SK-N-SH (cell line): ENCODE data around the gene KLHL17. TPM values are rescaled to one million over a fixed set of nuclear protein-coding genes. Genes with fewer than 3 reads are reported as not detected.

Experiments
- CTCF ChIA-PET: fragments of 300-600, 350-600 bp; formaldehyde crosslinking; extraction: SDS; loops from one replicate; lab custom pipeline; 2021; lab: Yijun Ruan, JAX
- POLR2A ChIA-PET: fragments of 350-600 bp; sonication (Branson Sonifier 250); formaldehyde crosslinking; extraction: SDS; loops from one replicate; lab custom pipeline; 2020; ENCODE audit warnings: antibody characterized with exemption, inconsistent platforms; lab: Yijun Ruan, JAX
- DNase-seq: peaks from one replicate; pipeline ENCODE4 v3.0.0; 2012
- H2AFZ ChIP-seq: fragments of 200-600 bp; sonication (generic); 2 replicates; pipeline ENCODE4 v1.8.1; 2016; ENCODE audit warnings: antibody characterized with exemption, mild to moderate bottlenecking, low read depth
- H3F3A ChIP-seq: fragments of 200-600 bp; sonication (generic); replicated peaks from 2 replicates; pipeline ENCODE3; 2016; ENCODE audit warnings: antibody characterized with exemption, mild to moderate bottlenecking; ENCODE audit not compliant: insufficient read depth
- H3K27ac ChIP-seq, 2 experiments: fragments of 200-500 bp in 1 of 2; fragments of 200-600 bp in 1 of 2; sonication (Bioruptor generic) in 1 of 2; sonication (generic), shearing (Covaris generic) in 1 of 2; 2 replicates each; pipeline versions ENCODE4 v1.5.1 to v1.6.1; 2014 to 2016; ENCODE audit warnings: low read depth in 2 of 2, inconsistent platforms in 1 of 2, low read length in 1 of 2, mild to moderate bottlenecking in 1 of 2, mixed read lengths in 1 of 2
- H3K27me3 ChIP-seq: fragments of 200-600 bp; sonication (generic), shearing (Covaris generic); 2 replicates; pipeline ENCODE4 v1.6.1; 2016; ENCODE audit warnings: mixed run types; ENCODE audit not compliant: insufficient read depth
- H3K36me3 ChIP-seq, 2 experiments: fragments of 200-500 bp in 1 of 2; fragments of 200-600 bp in 1 of 2; sonication (Bioruptor generic) in 1 of 2; sonication (generic) in 1 of 2; replicated peaks in 1 of 2; 2 replicates each; pipeline versions ENCODE3 to v1.5.1; 2014 to 2016; ENCODE audit warnings: low read length in 1 of 2, mild to moderate bottlenecking in 1 of 2; ENCODE audit not compliant: insufficient read depth in 2 of 2, control insufficient read depth in 1 of 2
- H3K4me1 ChIP-seq, 2 experiments: fragments of 200-500 bp in 1 of 2; fragments of 200-600 bp in 1 of 2; sonication (Bioruptor generic) in 1 of 2; sonication (generic), shearing (Covaris generic) in 1 of 2; 2 replicates each; pipeline versions ENCODE4 v1.5.1 to v1.6.1; 2014 to 2016; ENCODE audit warnings: low read depth in 1 of 2, low read length in 1 of 2, mixed run types in 1 of 2; ENCODE audit not compliant: insufficient read depth in 2 of 2, control insufficient read depth in 1 of 2
- H3K4me2 ChIP-seq: fragments of 200-600 bp; sonication (generic), shearing (Covaris generic); 2 replicates; pipeline ENCODE4 v1.6.1; 2017; ENCODE audit warnings: mixed run types
- H3K4me3 ChIP-seq, 2 experiments: fragments of 200-500 bp in 1 of 2; fragments of 200-600 bp in 1 of 2; sonication (Bioruptor generic) in 1 of 2; sonication (generic), shearing (Covaris generic) in 1 of 2; 2 replicates each; pipeline versions ENCODE4 v1.5.1 to v1.8.1; 2014 to 2016; ENCODE audit warnings: low read depth in 2 of 2, inconsistent platforms in 1 of 2, low read length in 1 of 2, mild to moderate bottlenecking in 1 of 2, mixed read lengths in 1 of 2, moderate library complexity in 1 of 2
- H3K79me2 ChIP-seq: fragments of 200-600 bp; sonication (generic); 2 replicates; pipeline ENCODE4 v1.8.1; 2017; ENCODE audit warnings: mild to moderate bottlenecking; ENCODE audit not compliant: insufficient read depth
- H3K9ac ChIP-seq: fragments of 200-600 bp; sonication (generic); 2 replicates; pipeline ENCODE4 v1.6.1; 2017; ENCODE audit warnings: mixed run types
- H3K9me2 ChIP-seq: fragments of 200-600 bp; sonication (generic); 2 replicates; pipeline ENCODE4 v1.6.1; 2017; ENCODE audit warnings: mixed run types
- H3K9me3 ChIP-seq: fragments of 200-600 bp; sonication (generic); 2 replicates; pipeline ENCODE4 v1.6.1; 2017; ENCODE audit warnings: mixed run types, mild to moderate bottlenecking, moderate library complexity
- H4K20me1 ChIP-seq: fragments of 200-600 bp; sonication (generic); 2 replicates; pipeline ENCODE4 v1.6.1; 2017; ENCODE audit warnings: mild to moderate bottlenecking, mixed run types; ENCODE audit not compliant: insufficient read depth
- CTCF ChIP-seq: fragments of 200-600 bp; sonication (generic); IDR thresholded peaks from 2 replicates; pipeline ENCODE4 v1.6.1; 2017; ENCODE audit warnings: antibody characterized with exemption, mild to moderate bottlenecking, moderate library complexity
- EZH2phosphoT487 ChIP-seq: fragments of 200-600 bp; sonication (generic); IDR thresholded peaks from 2 replicates; pipeline ENCODE4 v1.6.1; 2017; ENCODE audit warnings: low read depth, mixed run types, mild to moderate bottlenecking, antibody characterized with exemption, moderate library complexity, borderline replicate concordance
- RAD21 ChIP-seq: IDR thresholded peaks from 2 replicates; pipeline ENCODE4 v1.6.1; 2012; ENCODE audit warnings: mild to moderate bottlenecking, low read length
- RCOR1 ChIP-seq: fragments of 150-350 bp; IDR thresholded peaks from 2 replicates; pipeline ENCODE4 v1.6.1; 2017; ENCODE audit warnings: antibody characterized with exemption, low read length
- SMC3 ChIP-seq: IDR thresholded peaks from 2 replicates; pipeline ENCODE4 v1.6.1; 2012; ENCODE audit warnings: low read depth, low read length, improper control_type of control experiment
- WGBS: methylation state at CpG from one replicate; pipeline ENCODE4 v1.1.6; 2017; ENCODE audit warnings: low lambda C conversion rate; 5-methylcytosine and 5-hydroxymethylcytosine counted together
- polyA plus RNA-seq, 3 experiments: library from polyadenylated mRNA; depleted of rRNA; stranded (reverse); fragments of >200 nt; gene quantifications; 2 replicates each; pipeline ENCODE4 v1.2.3, GENCODE V29; 2012
- small RNA-seq, 7 experiments: library from RNA; depleted of rRNA; stranded (forward); fragments of <200 nt; gene quantifications; one replicate each; pipeline ENCODE3, GENCODE V24; 2012

KLHL17 gene
- polyA plus RNA-seq, 1 of the 3 experiments (the other 2 are of a cell fraction), result 27.3 TPM

DNA sequence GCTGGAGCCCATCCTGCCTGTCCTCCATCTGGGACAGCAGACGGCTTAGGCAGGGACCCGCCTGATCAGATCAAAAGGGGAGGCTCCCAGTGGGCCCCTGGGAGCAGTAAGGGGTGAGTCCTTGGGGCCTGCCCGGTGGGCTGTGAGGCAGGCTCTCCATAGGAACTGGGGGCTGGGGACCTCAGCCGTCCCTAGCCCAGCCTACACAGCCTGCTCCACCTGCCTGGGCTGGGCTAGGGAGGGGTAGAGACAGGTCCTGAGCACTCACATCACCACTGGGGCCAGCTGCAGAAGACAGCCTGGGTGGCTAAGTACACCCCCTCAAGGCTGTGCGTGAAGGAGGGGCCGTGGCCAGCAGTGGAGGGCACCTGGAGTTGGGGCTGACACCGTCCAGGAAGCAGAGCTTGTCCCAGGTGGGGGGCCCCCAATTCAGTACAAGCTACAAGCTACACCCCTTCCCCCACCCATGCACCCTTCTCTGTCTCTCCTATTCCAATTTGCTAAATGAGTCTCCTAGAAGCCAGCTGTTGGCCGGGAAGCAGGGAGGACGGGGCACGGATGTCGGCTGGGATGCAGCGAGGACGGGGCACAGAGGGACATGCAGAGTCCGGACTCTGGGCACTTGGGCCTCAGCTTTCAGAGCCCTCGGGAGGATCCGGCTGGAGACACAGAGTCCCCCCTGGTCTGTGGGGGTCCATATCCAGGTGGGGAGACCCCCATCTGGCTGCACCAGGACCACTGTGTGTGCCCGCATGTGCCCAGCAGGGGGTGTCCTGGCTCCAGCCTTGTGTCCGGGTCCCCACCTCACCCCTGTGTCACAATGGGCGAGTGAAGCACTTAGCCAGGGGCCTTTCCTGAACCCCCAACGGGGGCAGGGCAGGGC lies 54.7 kb downstream of the KLHL17 start:
- Histone ChIP-seq H3K4me3 (no peak overlapping the region), H3K36me3 (no peaks in the 10 kb centered on the region), H4K20me1 (no peaks in the 10 kb centered on the region), H2AFZ (no peak overlapping the region), H3K9me2 (no peaks in the 10 kb centered on the region), H3K27ac (no peak overlapping the region), H3K9me3 (no peaks in the 10 kb centered on the region), H3K79me2 (no peaks in the 10 kb centered on the region), H3K4me2 (no peak overlapping the region), H3K4me1 (peaks cover 0 to 7% of the 10 kb centered on the region in 2 experiments; a peak in 1 of 4 replicates), H3K27me3 (no peaks in the 10 kb centered on the region), H3K9ac (no peak overlapping the region), H3F3A (no peaks in the 10 kb centered on the region)
- TF ChIP-seq RAD21 (peak; percentile 42), RCOR1 (no peak), SMC3 (no peak), EZH2phosphoT487 (no peak), CTCF (peak; percentile 44)
- ChIA-PET POLR2A (interaction anchor here (1.0 kb wide), 1 partner anchor 10 kb away, joined by 3 read pairs; no protein-coding TSS in a partner anchor), CTCF (interaction anchor here (0.9 to 6.1 kb wide), 11 partner anchors 10 to 65 kb away, joined by 3 to 38 read pairs (median 6); no protein-coding TSS in a partner anchor)
- 90% methylated on average over 15 of the region's 20 CpGs for WGBS
- peak; percentile 65 for DNase-seq

Small RNA genes within 50 kb of the gene (small RNA-seq; reads per million reads assigned to genes)
- gene AL645608.3, result 0 reads per million in 7 experiments
- gene AL645608.4, result 0 reads per million in 7 experiments

Other genes with a start within 250 kb of the KLHL17 start
- 2.1 and 3.7 TPM in 2 replicates for gene SAMD11, start 36.7 kb upstream of the KLHL17 start, polyA plus RNA-seq (2012; rRNA removed)
- gene NOC2L, start 1.3 kb upstream of the KLHL17 start, polyA plus RNA-seq (2012; rRNA removed), result 114 and 124 TPM in 2 replicates
- gene PLEKHN1, start 5.9 kb downstream of the KLHL17 start, polyA plus RNA-seq (2012; rRNA removed), result not detected in 2 replicates
- gene PERM1, start 21.5 kb downstream of the KLHL17 start, polyA plus RNA-seq (2012; rRNA removed), result 0.18 and 0.25 TPM in 2 replicates
- 4.2 and 4.7 TPM in 2 replicates for gene HES4, start 39.5 kb downstream of the KLHL17 start, polyA plus RNA-seq (2012; rRNA removed)
- 22.9 and 28.6 TPM in 2 replicates for gene ISG15, start 52.9 kb downstream of the KLHL17 start, polyA plus RNA-seq (2012; rRNA removed)
- gene AGRN, start 59.5 kb downstream of the KLHL17 start, polyA plus RNA-seq (2012; rRNA removed), result 24.0 and 31.6 TPM in 2 replicates
- not detected in 2 replicates for gene RNF223, start 113.7 kb downstream of the KLHL17 start, polyA plus RNA-seq (2012; rRNA removed)
- 10.1 and 10.2 TPM in 2 replicates for gene C1orf159, start 155.5 kb downstream of the KLHL17 start, polyA plus RNA-seq (2012; rRNA removed)
- gene TTLL10, start 213.3 kb downstream of the KLHL17 start, polyA plus RNA-seq (2012; rRNA removed), result not detected in 2 replicates
- 0.05 TPM in 1 of 2 replicates, not detected in the other for gene TNFRSF18, start 246.0 kb downstream of the KLHL17 start, polyA plus RNA-seq (2012; rRNA removed)